ENCODE data around the gene VPS37B.
"Not testable (repeated sequence)": the region's sequence is repeated elsewhere in the genome, so short reads cannot be mapped to it uniquely, and the experiment has no call there.

The VPS37B gene

GRCh38 chr12:122908915-122909314 is 13.0 kb upstream of the VPS37B start:
- no peak overlapping the region for H3K4me3 ChIP-seq (ENCODE audit: low read depth, low read length)

GRCh38 chr12:122905258-122905657 is 9.3 kb upstream of the VPS37B start:
- DNase-seq (ENCODE audit: low read depth); H3K4me3 ChIP-seq (ENCODE audit: low read depth, low read length): not testable (repeated sequence)

More at GRCh38 chr12:122908915-122909314, 13.0 kb upstream of the VPS37B start:
- no peak for TF ChIP-seq CTCF (conservative IDR thresholded peaks at IDR 0.05; ENCODE audit: low read depth, low read length)
- no peak for DNase-seq (ENCODE audit: low read depth)

GRCh38 chr12:122903693-122904034 is 7.7 kb upstream of the VPS37B start:
- no peak for TF ChIP-seq CTCF (conservative IDR thresholded peaks at IDR 0.05; ENCODE audit: low read depth, low read length)
- no peak overlapping the region for H3K4me3 ChIP-seq (ENCODE audit: low read depth, low read length)
- no peak for DNase-seq (ENCODE audit: low read depth)

- no peak overlapping the region for H3K4me3 ChIP-seq (ENCODE audit: low read depth, low read length)
- no peak for DNase-seq (ENCODE audit: low read depth)
- no peak for TF ChIP-seq CTCF (conservative IDR thresholded peaks at IDR 0.05; ENCODE audit: low read depth, low read length)
Measured at GRCh38 chr12:122902854-122903692, 7.1 kb upstream of the VPS37B start.

- no peak for TF ChIP-seq CTCF (conservative IDR thresholded peaks at IDR 0.05; ENCODE audit: low read depth, low read length)
- no peak overlapping the region for H3K4me3 ChIP-seq (ENCODE audit: low read depth, low read length)
- DNase-seq (ENCODE audit: low read depth), result no peak
Measured at GRCh38 chr12:122899887-122900286, 4.0 kb upstream of the VPS37B start.

GRCh38 chr12:122896662-122897061 is 738 bp upstream of the VPS37B start:
- DNase-seq (ENCODE audit: low read depth), result no peak
- no peak for TF ChIP-seq CTCF (conservative IDR thresholded peaks at IDR 0.05; ENCODE audit: low read depth, low read length)
- H3K4me3 ChIP-seq (ENCODE audit: low read depth, low read length), result no peak overlapping the region

GRCh38 chr12:122895320-122895703 is 612 bp downstream of the VPS37B start:
- peak overlapping the region; percentile 87 for H3K4me3 ChIP-seq (ENCODE audit: low read depth, low read length)
- TF ChIP-seq CTCF (conservative IDR thresholded peaks at IDR 0.05; ENCODE audit: low read depth, low read length), result no peak
- no peak for DNase-seq (ENCODE audit: low read depth)

All from choroid plexus epithelial cell (primary cell).